ENCODE data around the gene EGFL7.

DNA sequence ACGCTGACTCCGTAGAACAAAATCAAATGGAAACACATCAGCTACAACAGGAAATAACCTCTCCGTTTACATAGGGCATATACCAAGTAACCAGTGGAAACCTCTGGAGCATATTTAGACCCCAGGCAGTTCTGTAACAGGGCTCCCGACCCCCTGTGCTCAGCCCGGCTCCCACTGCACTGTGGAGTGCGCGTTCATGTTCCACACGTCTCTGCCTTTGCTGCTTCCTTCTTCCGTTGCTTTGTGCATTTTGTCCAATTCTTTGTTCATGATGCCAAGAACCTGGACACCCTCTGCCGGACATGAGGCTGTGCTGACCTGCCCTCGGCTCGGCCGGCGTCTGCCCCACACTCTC, 30.4 kb downstream of the EGFL7 start:
- TF ChIP-seq ZNF324 (tag by site-specific recombination; IDR thresholded peaks at IDR 0.05) = no peak
- no peak for TF ChIP-seq CTCF (tag by site-specific recombination; IDR thresholded peaks at IDR 0.05)
- no peak for TF ChIP-seq ZFP37 (tag by site-specific recombination; IDR thresholded peaks at IDR 0.05)
- TF ChIP-seq ZNF548 (tag by site-specific recombination; IDR thresholded peaks at IDR 0.05) = no peak
- no peak for TF ChIP-seq ZNF223 (tag by site-specific recombination; IDR thresholded peaks at IDR 0.05)
- no peak for TF ChIP-seq ZNF350 (tag by site-specific recombination; IDR thresholded peaks at IDR 0.05)
- no peak for TF ChIP-seq ZNF660 (tag by site-specific recombination; IDR thresholded peaks at IDR 0.05)
- no peak for TF ChIP-seq ZNF169 (tag by site-specific recombination; IDR thresholded peaks at IDR 0.05)
- no peak for TF ChIP-seq ZNF792 (tag by site-specific recombination; IDR thresholded peaks at IDR 0.05)
- no peak for TF ChIP-seq IKZF3 (tag by site-specific recombination; IDR thresholded peaks at IDR 0.05)
- TF ChIP-seq REST (tag by site-specific recombination; IDR thresholded peaks at IDR 0.05) = no peak
- no peak for TF ChIP-seq ZNF2 (tag by site-specific recombination; IDR thresholded peaks at IDR 0.05)
- no peak for TF ChIP-seq REPIN1 (tag by site-specific recombination; IDR thresholded peaks at IDR 0.05; ENCODE audit: low read depth)
- TF ChIP-seq, protein P1, sequence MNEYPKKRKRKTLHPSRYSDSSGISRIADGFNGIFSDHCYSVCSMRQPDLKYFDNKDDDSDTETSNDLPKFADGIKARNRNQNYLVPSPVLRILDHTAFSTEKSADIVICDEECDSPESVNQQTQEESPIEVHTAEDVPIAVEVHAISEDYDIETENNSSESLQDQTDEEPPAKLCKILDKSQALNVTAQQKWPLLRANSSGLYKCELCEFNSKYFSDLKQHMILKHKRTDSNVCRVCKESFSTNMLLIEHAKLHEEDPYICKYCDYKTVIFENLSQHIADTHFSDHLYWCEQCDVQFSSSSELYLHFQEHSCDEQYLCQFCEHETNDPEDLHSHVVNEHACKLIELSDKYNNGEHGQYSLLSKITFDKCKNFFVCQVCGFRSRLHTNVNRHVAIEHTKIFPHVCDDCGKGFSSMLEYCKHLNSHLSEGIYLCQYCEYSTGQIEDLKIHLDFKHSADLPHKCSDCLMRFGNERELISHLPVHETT (tag by site-specific recombination; IDR thresholded peaks at IDR 0.05) = no peak

All from HEK293 (cell line).